SH-SY5Y (cell line): ENCODE results near the gene HERC2.

Experiments used
- GATA2 ChIP-seq: IDR thresholded peaks from 2 replicates; pipeline ENCODE4 v1.6.1; 2011; ENCODE audit warnings: mild to moderate bottlenecking, low read depth, low read length
- GATA3 ChIP-seq: IDR thresholded peaks from 2 replicates; pipeline ENCODE4 v1.6.1; 2011; ENCODE audit warnings: low read depth, mild to moderate bottlenecking, low read length, moderate library complexity

HERC2 gene

GRCh38 chr15:28081594-28081993 lies 240.4 kb downstream of the HERC2 start:
- TF ChIP-seq GATA3, result no peak
- no peak for TF ChIP-seq GATA2

- TF ChIP-seq GATA3, result no peak
- no peak for TF ChIP-seq GATA2
These were observed 241.6 kb downstream of the HERC2 start for GRCh38 chr15:28080386-28080785.

- TF ChIP-seq GATA3 (no peak), GATA2 (no peak)
These were observed 242.5 kb downstream of the HERC2 start for GRCh38 chr15:28079313-28079969.

GRCh38 chr15:28078191-28078719 lies 243.7 kb downstream of the HERC2 start:
- TF ChIP-seq GATA3 (no peak), GATA2 (no peak)

GRCh38 chr15:28075573-28075972 lies 246.4 kb downstream of the HERC2 start:
- TF ChIP-seq GATA3 (no peak), GATA2 (no peak)

GRCh38 chr15:28068930-28069329 lies 253.0 kb downstream of the HERC2 start:
- TF ChIP-seq GATA3 (no peak), GATA2 (no peak)

GRCh38 chr15:28066231-28066630 lies 255.7 kb downstream of the HERC2 start:
- no peak for TF ChIP-seq GATA3
- no peak for TF ChIP-seq GATA2
